Measurements from ENCODE around the gene TCIRG1.

DNA sequence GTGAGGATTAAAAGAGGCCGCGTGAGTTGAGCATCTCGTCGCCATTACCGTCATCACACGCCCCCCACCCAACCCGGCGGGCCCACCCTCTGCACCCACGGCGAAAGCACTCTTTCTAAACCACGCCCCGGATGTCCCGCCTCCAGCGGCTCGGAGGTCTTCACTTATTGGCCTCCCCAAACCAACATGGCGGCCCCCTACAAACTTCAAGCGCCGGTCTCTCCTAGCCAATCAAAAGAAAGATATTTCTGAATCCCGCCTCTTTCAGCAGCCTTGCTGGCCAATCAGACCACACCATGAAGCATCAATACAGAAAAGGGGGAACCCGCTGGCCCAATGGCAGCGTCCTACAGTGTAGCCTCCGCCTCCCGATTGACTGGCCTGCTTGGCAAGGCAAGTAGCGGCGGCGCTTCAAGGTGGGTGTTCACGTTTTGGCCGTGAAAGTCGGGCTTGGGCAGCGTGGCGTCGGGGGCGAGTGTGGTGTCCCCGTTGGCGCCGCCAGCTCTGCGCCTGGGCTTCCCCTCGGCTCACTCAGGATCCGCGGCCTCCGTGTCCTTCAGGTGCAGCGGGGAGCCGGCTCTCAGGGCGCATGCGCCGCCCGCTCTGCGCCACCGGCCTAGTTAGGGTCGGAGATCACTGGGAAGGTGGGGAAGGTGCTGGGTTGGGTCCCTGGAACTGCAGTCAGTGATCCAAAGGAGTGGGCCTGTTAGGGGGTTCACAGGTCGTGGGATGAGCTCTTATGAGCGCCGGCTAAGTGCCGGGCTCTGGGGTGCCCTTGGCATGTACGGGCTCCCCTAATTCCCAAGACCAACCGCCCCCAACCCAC is 8.3 kb upstream of the TCIRG1 start, which contains the start of gene NDUFS8:
- TF ChIP-seq, protein P1, sequence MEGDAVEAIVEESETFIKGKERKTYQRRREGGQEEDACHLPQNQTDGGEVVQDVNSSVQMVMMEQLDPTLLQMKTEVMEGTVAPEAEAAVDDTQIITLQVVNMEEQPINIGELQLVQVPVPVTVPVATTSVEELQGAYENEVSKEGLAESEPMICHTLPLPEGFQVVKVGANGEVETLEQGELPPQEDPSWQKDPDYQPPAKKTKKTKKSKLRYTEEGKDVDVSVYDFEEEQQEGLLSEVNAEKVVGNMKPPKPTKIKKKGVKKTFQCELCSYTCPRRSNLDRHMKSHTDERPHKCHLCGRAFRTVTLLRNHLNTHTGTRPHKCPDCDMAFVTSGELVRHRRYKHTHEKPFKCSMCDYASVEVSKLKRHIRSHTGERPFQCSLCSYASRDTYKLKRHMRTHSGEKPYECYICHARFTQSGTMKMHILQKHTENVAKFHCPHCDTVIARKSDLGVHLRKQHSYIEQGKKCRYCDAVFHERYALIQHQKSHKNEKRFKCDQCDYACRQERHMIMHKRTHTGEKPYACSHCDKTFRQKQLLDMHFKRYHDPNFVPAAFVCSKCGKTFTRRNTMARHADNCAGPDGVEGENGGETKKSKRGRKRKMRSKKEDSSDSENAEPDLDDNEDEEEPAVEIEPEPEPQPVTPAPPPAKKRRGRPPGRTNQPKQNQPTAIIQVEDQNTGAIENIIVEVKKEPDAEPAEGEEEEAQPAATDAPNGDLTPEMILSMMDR (IDR thresholded peaks at IDR 0.05) = no peak
- TF ChIP-seq POLR2A (IDR thresholded peaks at IDR 0.05) = peak; percentile 56 to 92

All from adrenal gland (tissue), 5 donors.